Measurements from ENCODE around the gene FBXL13. TPM values are rescaled to one million over a fixed set of nuclear protein-coding genes. Genes with fewer than 3 reads are reported as not detected.
"Not testable (repeated sequence)": the region's sequence is repeated elsewhere in the genome, so short reads cannot be mapped to it uniquely, and the experiment has no call there.

The FBXL13 gene
- total and polyA plus RNA-seq, 10 of the 15 experiments (the other 5 are each of a cell fraction or from before 2014, with no cell fraction given): 0.08 to 0.95 (median 0.28) TPM; not detected in 2

DNA sequence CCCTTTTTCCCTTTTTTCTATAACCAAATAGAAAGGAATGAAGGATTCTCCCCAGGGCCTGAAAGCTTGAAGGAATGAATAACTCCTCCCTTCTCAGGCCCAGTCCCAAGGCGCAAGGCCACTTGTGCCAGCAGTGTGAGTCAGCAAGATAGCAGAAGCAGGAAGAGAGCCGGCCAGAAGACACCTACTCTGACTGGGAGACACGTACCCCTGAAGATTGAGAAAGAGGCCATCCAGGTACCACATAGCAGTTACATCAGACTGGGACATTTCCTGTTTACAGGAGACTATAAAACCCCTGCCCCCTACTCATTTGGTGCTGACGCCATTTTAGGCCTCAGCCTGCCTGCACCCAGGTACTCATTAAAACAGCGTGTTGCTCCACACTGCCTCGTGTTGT lies 96.3 kb downstream of the FBXL13 start (continued):
- TF ChIP-seq TCF3 (IDR thresholded peaks at IDR 0.05; ENCODE audit: borderline replicate concordance, insufficient read depth, low read depth, low read length) (no peak), BACH1 (IDR thresholded peaks at IDR 0.05; ENCODE audit: borderline replicate concordance) (no peak), RELA (IDR thresholded peaks at IDR 0.05; ENCODE audit: borderline replicate concordance, partially characterized antibody) (no peak), FOXM1 (IDR thresholded peaks at IDR 0.05; ENCODE audit: low read depth, low read length) (no peak)

DNA sequence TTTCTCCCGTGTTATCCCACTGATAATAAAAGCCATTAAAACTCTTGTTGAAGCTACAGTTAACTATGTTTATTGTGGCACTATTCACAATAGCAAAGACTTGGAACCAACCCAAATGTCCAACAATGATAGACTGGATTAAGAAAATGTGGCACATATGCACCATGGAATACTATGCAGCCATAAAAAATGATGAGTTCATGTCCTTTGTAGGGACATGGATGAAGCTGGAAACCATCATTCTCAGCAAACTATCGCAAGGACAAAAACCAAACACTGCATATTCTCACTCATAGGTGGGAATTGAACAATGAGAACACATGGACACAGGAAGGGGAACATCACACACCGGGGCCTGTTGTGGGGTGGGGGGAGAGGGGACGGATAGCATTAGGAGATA lies 97.0 kb downstream of the FBXL13 start:
- intact Hi-C loops (cut with micrococcal nuclease; ENCODE audit: unreplicated experiment); H3K4me1 ChIP-seq (ENCODE audit: control insufficient read depth, insufficient read depth, low read length); BruUV-seq (replicated peaks); RAD21 ChIA-PET (ENCODE audit: unreplicated experiment); H4K20me1 ChIP-seq (ENCODE audit: control insufficient read depth, insufficient read depth); CTCF ChIA-PET; H2AFZ ChIP-seq (ENCODE audit: control insufficient read depth, low read depth, low read length); H3K27ac ChIP-seq (ENCODE audit: control insufficient read depth, insufficient read depth); SMC1A ChIA-PET (ENCODE audit: uncharacterized antibody, unreplicated experiment); ATAC-seq; H3K27me3 ChIP-seq (replicated peaks in 1 of 2; ENCODE audit: control insufficient read depth in 2 of 2, insufficient read depth in 2 of 2, low read length in 1 of 2); H3K4me2 ChIP-seq (ENCODE audit: control insufficient read depth, insufficient read depth); H3K36me3 ChIP-seq (ENCODE audit: control insufficient read depth in 2 of 2, insufficient read depth in 2 of 2, low read length in 1 of 2); POLR2A ChIA-PET; H3K9me3 ChIP-seq (replicated peaks; ENCODE audit: control insufficient read depth, insufficient read depth, low read length); H3K79me2 ChIP-seq (ENCODE audit: control insufficient read depth, insufficient read depth, low read length); FAIRE-seq; DNase-seq (ENCODE audit: low read depth, low spot score); H3K9ac ChIP-seq (ENCODE audit: control insufficient read depth, insufficient read depth, low read length); H3K4me3 ChIP-seq; in situ Hi-C loops (cut with MboI): not testable (repeated sequence)
- 57% methylated on average over 3 of the region's 4 CpGs for WGBS (ENCODE audit: insufficient coverage, insufficient replicate concordance, low lambda C conversion rate, missing lambda C conversion rate)

DNA sequence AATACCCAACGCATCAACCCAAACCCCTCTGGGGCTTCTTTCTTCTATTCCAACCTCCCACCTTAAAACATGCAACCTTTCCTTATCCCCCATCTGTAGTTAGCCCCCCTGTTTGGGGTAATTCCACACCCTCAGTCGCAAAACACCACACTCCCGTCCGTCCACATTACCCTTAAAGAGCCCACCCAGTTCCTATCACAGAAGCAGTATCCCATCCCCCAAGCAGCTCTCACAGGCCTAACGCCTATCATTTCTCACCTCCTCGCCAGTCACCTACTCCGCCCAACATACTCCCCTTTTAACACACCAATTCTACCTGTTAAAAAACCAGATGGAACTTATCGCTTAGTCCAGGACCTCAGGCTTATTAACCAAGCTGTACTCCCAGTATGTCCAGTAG lies 98.1 kb downstream of the FBXL13 start:
- POLR2A ChIA-PET: no interaction called here
- TF ChIP-seq RUNX3 (IDR thresholded peaks at IDR 0.05; ENCODE audit: low read length): no peak
- TF ChIP-seq, protein P1, sequence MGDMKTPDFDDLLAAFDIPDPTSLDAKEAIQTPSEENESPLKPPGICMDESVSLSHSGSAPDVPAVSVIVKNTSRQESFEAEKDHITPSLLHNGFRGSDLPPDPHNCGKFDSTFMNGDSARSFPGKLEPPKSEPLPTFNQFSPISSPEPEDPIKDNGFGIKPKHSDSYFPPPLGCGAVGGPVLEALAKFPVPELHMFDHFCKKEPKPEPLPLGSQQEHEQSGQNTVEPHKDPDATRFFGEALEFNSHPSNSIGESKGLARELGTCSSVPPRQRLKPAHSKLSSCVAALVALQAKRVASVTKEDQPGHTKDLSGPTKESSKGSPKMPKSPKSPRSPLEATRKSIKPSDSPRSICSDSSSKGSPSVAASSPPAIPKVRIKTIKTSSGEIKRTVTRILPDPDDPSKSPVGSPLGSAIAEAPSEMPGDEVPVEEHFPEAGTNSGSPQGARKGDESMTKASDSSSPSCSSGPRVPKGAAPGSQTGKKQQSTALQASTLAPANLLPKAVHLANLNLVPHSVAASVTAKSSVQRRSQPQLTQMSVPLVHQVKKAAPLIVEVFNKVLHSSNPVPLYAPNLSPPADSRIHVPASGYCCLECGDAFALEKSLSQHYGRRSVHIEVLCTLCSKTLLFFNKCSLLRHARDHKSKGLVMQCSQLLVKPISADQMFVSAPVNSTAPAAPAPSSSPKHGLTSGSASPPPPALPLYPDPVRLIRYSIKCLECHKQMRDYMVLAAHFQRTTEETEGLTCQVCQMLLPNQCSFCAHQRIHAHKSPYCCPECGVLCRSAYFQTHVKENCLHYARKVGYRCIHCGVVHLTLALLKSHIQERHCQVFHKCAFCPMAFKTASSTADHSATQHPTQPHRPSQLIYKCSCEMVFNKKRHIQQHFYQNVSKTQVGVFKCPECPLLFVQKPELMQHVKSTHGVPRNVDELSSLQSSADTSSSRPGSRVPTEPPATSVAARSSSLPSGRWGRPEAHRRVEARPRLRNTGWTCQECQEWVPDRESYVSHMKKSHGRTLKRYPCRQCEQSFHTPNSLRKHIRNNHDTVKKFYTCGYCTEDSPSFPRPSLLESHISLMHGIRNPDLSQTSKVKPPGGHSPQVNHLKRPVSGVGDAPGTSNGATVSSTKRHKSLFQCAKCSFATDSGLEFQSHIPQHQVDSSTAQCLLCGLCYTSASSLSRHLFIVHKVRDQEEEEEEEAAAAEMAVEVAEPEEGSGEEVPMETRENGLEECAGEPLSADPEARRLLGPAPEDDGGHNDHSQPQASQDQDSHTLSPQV (IDR thresholded peaks at IDR 0.05): no peak
- no peak for TF ChIP-seq RFX5 (IDR thresholded peaks at IDR 0.05; ENCODE audit: low read depth, low read length)
- no peak for TF ChIP-seq CBX5 (IDR thresholded peaks at IDR 0.05; ENCODE audit: low read depth)
- TF ChIP-seq FOXK2 (IDR thresholded peaks at IDR 0.05): no peak
- no peak for TF ChIP-seq KDM1A (IDR thresholded peaks at IDR 0.05; ENCODE audit: borderline replicate concordance)
- TF ChIP-seq TBL1XR1 (IDR thresholded peaks at IDR 0.05; ENCODE audit: low read depth, low read length): no peak
- TF ChIP-seq WRNIP1 (IDR thresholded peaks at IDR 0.05; ENCODE audit: borderline replicate concordance, low read depth, low read length): no peak
- no peak for TF ChIP-seq BACH1 (IDR thresholded peaks at IDR 0.05; ENCODE audit: borderline replicate concordance)

More for the DNA sequence above, 98.1 kb downstream of the FBXL13 start:
- no peaks in the 10 kb centered on the region for H3K79me2 ChIP-seq (ENCODE audit: control insufficient read depth, insufficient read depth, low read length)
- intact Hi-C loops (cut with micrococcal nuclease; ENCODE audit: unreplicated experiment) (no loop called here), in situ Hi-C loops (cut with MboI) (no loop called here)
- BruUV-seq (replicated peaks): no TSS peak
- no peak overlapping the region for H3K4me2 ChIP-seq (ENCODE audit: control insufficient read depth, insufficient read depth)
- no peaks in the 10 kb centered on the region for H3K36me3 ChIP-seq (ENCODE audit: control insufficient read depth in 2 of 2, insufficient read depth in 2 of 2, low read length in 1 of 2)
- FAIRE-seq (no peak), ATAC-seq (no peak), DNase-seq (ENCODE audit: low read depth, low spot score) (no peak)
- RAD21 ChIA-PET (ENCODE audit: unreplicated experiment): no interaction called here
- no peaks in the 10 kb centered on the region for H4K20me1 ChIP-seq (ENCODE audit: control insufficient read depth, insufficient read depth)
- CTCF ChIA-PET: no interaction called here
- H2AFZ ChIP-seq (ENCODE audit: control insufficient read depth, low read depth, low read length): no peak overlapping the region
- no peak overlapping the region for H3K4me3 ChIP-seq
- SMC1A ChIA-PET (ENCODE audit: uncharacterized antibody, unreplicated experiment): no interaction called here
- no peak overlapping the region for H3K9ac ChIP-seq (ENCODE audit: control insufficient read depth, insufficient read depth, low read length)
- no peaks in the 10 kb centered on the region for H3K9me3 ChIP-seq (replicated peaks; ENCODE audit: control insufficient read depth, insufficient read depth, low read length)
- WGBS (ENCODE audit: insufficient coverage, insufficient replicate concordance, low lambda C conversion rate, missing lambda C conversion rate): 51% methylated on average over 8 of the region's 8 CpGs
- H3K27ac ChIP-seq (ENCODE audit: control insufficient read depth, insufficient read depth): no peak overlapping the region
- H3K27me3 ChIP-seq (replicated peaks in 1 of 2; ENCODE audit: control insufficient read depth in 2 of 2, insufficient read depth in 2 of 2, low read length in 1 of 2): no peaks in the 10 kb centered on the region
- H3K4me1 ChIP-seq (ENCODE audit: control insufficient read depth, insufficient read depth, low read length): no peaks in the 10 kb centered on the region

All from GM12878 (cell line).